GM19043 (cell line): ENCODE data around the gene TCP1.
"Not testable (repeated sequence)": the region's sequence is repeated elsewhere in the genome, so short reads cannot be mapped to it uniquely, and the experiment has no call there.

Experiments
- ATAC-seq: cut with Tn5 transposase; IDR thresholded peaks from one replicate; pipeline ENCODE4 v1.9.1; 2021; ENCODE audit warnings: low read depth; ENCODE audit not compliant: unreplicated experiment

Gene TCP1

GRCh38 chr6:159817951-159818739 lies 28.7 kb upstream of the TCP1 start:
- ATAC-seq: no peak

GRCh38 chr6:159816775-159817174 lies 27.4 kb upstream of the TCP1 start:
- ATAC-seq: not testable (repeated sequence)

GRCh38 chr6:159815410-159815809 lies 26.0 kb upstream of the TCP1 start:
- ATAC-seq: no peak

- no peak for ATAC-seq
Measured at GRCh38 chr6:159813781-159814180, 24.4 kb upstream of the TCP1 start.

GRCh38 chr6:159809149-159809548 lies 19.7 kb upstream of the TCP1 start:
- ATAC-seq: peak; percentile 62

GRCh38 chr6:159808647-159809046 lies 19.2 kb upstream of the TCP1 start:
- no peak for ATAC-seq

- ATAC-seq: no peak
Measured at GRCh38 chr6:159807150-159807858, 17.9 kb upstream of the TCP1 start.

GRCh38 chr6:159806021-159806458 lies 16.6 kb upstream of the TCP1 start:
- no peak for ATAC-seq

GRCh38 chr6:159805440-159806020 lies 16.1 kb upstream of the TCP1 start:
- no peak for ATAC-seq

GRCh38 chr6:159804504-159804903 lies 15.1 kb upstream of the TCP1 start:
- ATAC-seq: no peak

GRCh38 chr6:159801935-159802334 lies 12.5 kb upstream of the TCP1 start:
- no peak for ATAC-seq

- ATAC-seq: no peak
Measured at GRCh38 chr6:159800141-159800865, 10.9 kb upstream of the TCP1 start, which contains the start of gene PNLDC1. TSS of gene PNLDC1 (plus strand) at chr6:159800276. CDS start at chr6:159800308, 32 bp downstream.

- ATAC-seq: no peak
Measured at GRCh38 chr6:159797554-159797953, 8.2 kb upstream of the TCP1 start.

GRCh38 chr6:159794976-159795375 lies 5.6 kb upstream of the TCP1 start:
- not testable (repeated sequence) for ATAC-seq

- ATAC-seq: no peak
Measured at GRCh38 chr6:159790956-159791598, 1.7 kb upstream of the TCP1 start.

- ATAC-seq: peak; percentile 82
Measured at GRCh38 chr6:159790149-159790955, 950 bp upstream of the TCP1 start, which contains the start of gene MRPL18. TSS of gene MRPL18 (plus strand) at chr6:159790467. CDS start at chr6:159790588, 121 bp downstream.

- ATAC-seq: no peak
Measured at GRCh38 chr6:159788753-159789376, 537 bp downstream of the TCP1 start.

GRCh38 chr6:159788276-159788675 lies 1.1 kb downstream of the TCP1 start:
- no peak for ATAC-seq

- no peak for ATAC-seq
Measured at GRCh38 chr6:159778542-159779103, 10.8 kb downstream of the TCP1 start.
